Fibroblast of lung (primary cell): Measurements from ENCODE around the gene CDCA7L.

Experiments
- CTCF ChIP-seq, 2 donors: IDR thresholded peaks in 1 of 2; conservative IDR thresholded peaks in 1 of 2; 1 replicate in 1 of 2; 2 replicates in 1 of 2; pipeline ENCODE4 v1.5.1; 2011 to 2012; ENCODE audit warnings: low read length in 2 of 2, control low read depth in 1 of 2, inconsistent platforms in 1 of 2, low read depth in 1 of 2, mild to moderate bottlenecking in 1 of 2
- EZH2 ChIP-seq: IDR thresholded peaks from 2 replicates; pipeline ENCODE4 v1.5.1; 2012; ENCODE audit warnings: low read length, control low read depth, mild to moderate bottlenecking; ENCODE audit errors: missing control alignments

GRCh38 chr7:21948887-21949540 lies 3.3 kb upstream of the CDCA7L start:
- no peak for TF ChIP-seq CTCF (conservative IDR thresholded peaks at IDR 0.05 in 1 of 2, IDR thresholded peaks at IDR 0.05 in 1 of 2; ENCODE audit: low read depth in 1 of 2, low read length in 2 of 2)
- no peak for TF ChIP-seq EZH2
